ENCODE data around the gene CHD2.
A peak's percentile ranks its signal among the peaks of the same experiment; 100 is the strongest.

The CHD2 gene

DNA sequence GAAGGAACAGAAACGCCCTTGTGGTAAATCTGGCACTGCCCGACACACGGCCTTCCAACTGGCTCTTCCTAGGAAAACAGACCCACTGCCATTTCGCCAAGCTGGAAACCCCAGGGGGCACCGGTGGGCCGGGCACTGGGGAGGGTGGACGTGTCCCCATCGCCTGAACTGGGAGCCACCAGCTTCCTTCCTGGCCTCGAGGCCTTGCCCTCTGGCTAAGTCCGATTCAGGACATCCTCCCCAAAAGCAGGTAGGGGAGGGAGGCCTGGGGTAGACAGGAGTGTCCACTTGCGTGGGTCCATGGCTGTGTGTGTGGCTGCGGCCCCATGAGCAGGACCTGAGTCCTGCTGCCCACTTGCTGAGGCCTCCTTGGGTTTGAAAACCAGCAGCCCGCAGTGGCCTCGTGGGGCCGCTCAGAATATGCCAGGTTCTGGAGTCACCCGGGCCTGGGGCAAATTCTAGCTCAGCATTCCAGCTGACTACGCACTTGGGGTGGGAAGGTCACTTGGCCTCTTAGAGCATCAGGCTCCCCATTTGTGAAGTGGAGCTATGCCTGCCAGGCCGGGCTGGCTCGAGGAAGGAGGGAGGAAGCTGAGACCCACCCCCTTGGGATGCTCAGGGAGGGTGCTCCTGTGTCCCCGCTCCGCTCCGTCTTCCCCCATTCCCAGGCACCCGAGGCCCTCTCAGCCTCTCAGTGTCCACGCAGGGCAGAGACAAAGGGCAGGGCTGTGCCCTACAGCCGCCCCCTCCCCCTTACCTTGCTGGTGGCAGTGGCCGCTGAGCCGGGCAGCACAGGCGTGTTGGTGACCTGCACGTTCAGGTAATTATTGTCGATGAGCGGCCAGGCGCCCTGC is 151.3 kb downstream of the CHD2 start:
- no peak overlapping the region for H3K4me2 ChIP-seq (ENCODE audit: low read length)
- 0 out of 2 replicates have a peak, but pooled peaks cover 2% of the 10 kb centered on the region for H3K27me3 ChIP-seq (ENCODE audit: insufficient read depth, low read length)

DNA sequence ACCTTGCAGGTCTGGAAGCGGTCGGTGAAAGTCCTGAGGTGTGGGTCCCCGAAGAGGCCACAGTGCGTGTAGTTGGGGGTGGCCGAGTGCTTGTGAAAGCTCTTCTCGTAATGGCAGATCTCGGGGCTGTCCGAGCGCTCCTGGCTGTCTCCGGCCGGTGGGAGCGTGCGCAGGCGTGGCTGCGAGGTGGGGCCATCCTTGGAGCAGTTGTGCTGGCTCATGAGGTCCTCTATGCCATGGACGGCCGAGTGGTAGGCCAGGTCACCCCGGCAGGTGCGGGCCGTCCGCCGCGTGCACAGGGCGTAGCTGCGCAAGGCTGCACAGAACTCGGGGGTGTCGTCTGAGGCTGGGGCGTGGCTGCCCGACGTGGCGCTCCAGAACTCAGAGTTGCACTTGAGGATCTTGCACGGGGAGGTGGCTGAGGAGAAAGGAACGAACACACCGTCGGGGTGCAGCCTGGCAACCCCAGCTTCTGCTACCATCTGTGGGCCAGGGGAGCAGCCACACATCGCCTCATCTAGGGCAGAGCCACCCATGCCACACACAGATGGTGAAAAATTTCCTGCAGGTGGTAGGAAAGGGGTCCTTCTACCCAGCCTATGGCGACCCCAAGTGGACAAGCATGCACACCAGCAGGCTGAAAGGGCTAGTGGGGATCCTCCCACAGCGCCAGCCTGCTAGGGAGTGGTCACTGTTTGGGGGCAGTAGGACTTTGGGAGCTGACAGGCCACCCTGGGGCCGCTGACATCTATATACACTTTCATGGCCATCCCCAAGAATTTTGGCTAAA is 152.2 kb downstream of the CHD2 start:
- Histone ChIP-seq H3K4me3 (ENCODE audit: low read depth, low read length, poor library complexity, severe bottlenecking) (no peak overlapping the region), H3F3A (ENCODE audit: insufficient read depth, low read length) (no peaks in the 10 kb centered on the region), H4K20me1 (ENCODE audit: insufficient read depth, low read length) (no peaks in the 10 kb centered on the region), H3K27me3 (ENCODE audit: insufficient read depth, low read length) (0 out of 2 replicates have a peak, but pooled peaks cover 5% of the 10 kb centered on the region), H3K4me2 (ENCODE audit: low read length) (no peak overlapping the region), H3K4me1 (ENCODE audit: insufficient read depth, low read length, severe bottlenecking) (no peaks in the 10 kb centered on the region), H3K27ac (ENCODE audit: low read depth, low read length, poor library complexity, severe bottlenecking) (no peak overlapping the region), H2AFZ (ENCODE audit: low read length) (no peak overlapping the region), H3K9me2 (ENCODE audit: low read depth, low read length) (no peaks in the 10 kb centered on the region), H3K79me2 (ENCODE audit: insufficient read depth, low read length) (no peaks in the 10 kb centered on the region), H3K9me3 (ENCODE audit: low read length) (no peaks in the 10 kb centered on the region), H3K9ac (ENCODE audit: low read length) (no peak overlapping the region), H3K36me3 (ENCODE audit: insufficient read depth, low read length) (no peaks in the 10 kb centered on the region)
- no peak for TF ChIP-seq EZH2 (IDR thresholded peaks at IDR 0.05; ENCODE audit: borderline replicate concordance, low read length)
- TF ChIP-seq, protein P1, sequence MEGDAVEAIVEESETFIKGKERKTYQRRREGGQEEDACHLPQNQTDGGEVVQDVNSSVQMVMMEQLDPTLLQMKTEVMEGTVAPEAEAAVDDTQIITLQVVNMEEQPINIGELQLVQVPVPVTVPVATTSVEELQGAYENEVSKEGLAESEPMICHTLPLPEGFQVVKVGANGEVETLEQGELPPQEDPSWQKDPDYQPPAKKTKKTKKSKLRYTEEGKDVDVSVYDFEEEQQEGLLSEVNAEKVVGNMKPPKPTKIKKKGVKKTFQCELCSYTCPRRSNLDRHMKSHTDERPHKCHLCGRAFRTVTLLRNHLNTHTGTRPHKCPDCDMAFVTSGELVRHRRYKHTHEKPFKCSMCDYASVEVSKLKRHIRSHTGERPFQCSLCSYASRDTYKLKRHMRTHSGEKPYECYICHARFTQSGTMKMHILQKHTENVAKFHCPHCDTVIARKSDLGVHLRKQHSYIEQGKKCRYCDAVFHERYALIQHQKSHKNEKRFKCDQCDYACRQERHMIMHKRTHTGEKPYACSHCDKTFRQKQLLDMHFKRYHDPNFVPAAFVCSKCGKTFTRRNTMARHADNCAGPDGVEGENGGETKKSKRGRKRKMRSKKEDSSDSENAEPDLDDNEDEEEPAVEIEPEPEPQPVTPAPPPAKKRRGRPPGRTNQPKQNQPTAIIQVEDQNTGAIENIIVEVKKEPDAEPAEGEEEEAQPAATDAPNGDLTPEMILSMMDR (IDR thresholded peaks at IDR 0.05; ENCODE audit: low read length) = peak; percentile 48

More for the DNA sequence above, 151.3 kb downstream of the CHD2 start:
- TF ChIP-seq, protein P1 (IDR thresholded peaks at IDR 0.05; ENCODE audit: low read length) = no peak
- TF ChIP-seq EZH2 (IDR thresholded peaks at IDR 0.05; ENCODE audit: borderline replicate concordance, low read length) = no peak
- Histone ChIP-seq H3K79me2 (ENCODE audit: insufficient read depth, low read length) (no peaks in the 10 kb centered on the region), H3K4me1 (ENCODE audit: insufficient read depth, low read length, severe bottlenecking) (no peaks in the 10 kb centered on the region), H3K9ac (ENCODE audit: low read length) (no peak overlapping the region), H3K4me3 (ENCODE audit: low read depth, low read length, poor library complexity, severe bottlenecking) (no peak overlapping the region), H4K20me1 (ENCODE audit: insufficient read depth, low read length) (no peaks in the 10 kb centered on the region), H3K27ac (ENCODE audit: low read depth, low read length, poor library complexity, severe bottlenecking) (no peak overlapping the region), H3K9me3 (ENCODE audit: low read length) (no peaks in the 10 kb centered on the region), H3K36me3 (ENCODE audit: insufficient read depth, low read length) (no peaks in the 10 kb centered on the region), H3K9me2 (ENCODE audit: low read depth, low read length) (no peaks in the 10 kb centered on the region), H3F3A (ENCODE audit: insufficient read depth, low read length) (no peaks in the 10 kb centered on the region), H2AFZ (ENCODE audit: low read length) (no peak overlapping the region)

DNA sequence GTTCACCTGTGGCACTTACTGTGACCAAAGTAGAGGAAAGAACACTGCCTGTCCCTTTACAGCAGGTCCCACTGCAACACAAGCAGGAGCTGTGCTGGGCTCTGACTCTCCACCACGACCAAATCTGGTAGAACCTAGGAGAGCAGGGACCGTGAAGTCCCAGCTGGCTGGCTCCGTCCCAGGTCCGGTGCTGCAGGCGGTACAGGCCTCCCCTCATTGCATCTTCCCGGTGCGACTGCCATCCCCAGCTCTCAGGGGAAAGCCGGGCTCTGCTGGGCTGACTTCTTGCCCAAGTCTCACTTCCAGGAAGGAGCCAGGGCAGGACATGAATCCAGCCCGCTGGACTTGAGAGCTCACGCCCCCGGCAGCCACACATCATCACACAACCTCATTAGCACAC is 155.1 kb downstream of the CHD2 start:
- no peak overlapping the region for H3K27ac ChIP-seq (ENCODE audit: low read depth, low read length, poor library complexity, severe bottlenecking)
- H3K9me2 ChIP-seq (ENCODE audit: low read depth, low read length) = no peaks in the 10 kb centered on the region
- H3K27me3 ChIP-seq (ENCODE audit: insufficient read depth, low read length) = 0 out of 2 replicates have a peak, but pooled peaks cover 5% of the 10 kb centered on the region
- H3K4me2 ChIP-seq (ENCODE audit: low read length) = no peak overlapping the region
- no peak overlapping the region for H3K9ac ChIP-seq (ENCODE audit: low read length)
- H3K4me3 ChIP-seq (ENCODE audit: low read depth, low read length, poor library complexity, severe bottlenecking) = no peak overlapping the region
- H4K20me1 ChIP-seq (ENCODE audit: insufficient read depth, low read length) = no peaks in the 10 kb centered on the region
- no peaks in the 10 kb centered on the region for H3K4me1 ChIP-seq (ENCODE audit: insufficient read depth, low read length, severe bottlenecking)
- H3K36me3 ChIP-seq (ENCODE audit: insufficient read depth, low read length) = no peaks in the 10 kb centered on the region
- no peaks in the 10 kb centered on the region for H3K9me3 ChIP-seq (ENCODE audit: low read length)
- TF ChIP-seq, protein P1 (IDR thresholded peaks at IDR 0.05; ENCODE audit: low read length) = no peak
- TF ChIP-seq EZH2 (IDR thresholded peaks at IDR 0.05; ENCODE audit: borderline replicate concordance, low read length) = no peak
- no peak overlapping the region for H2AFZ ChIP-seq (ENCODE audit: low read length)
- H3K79me2 ChIP-seq (ENCODE audit: insufficient read depth, low read length) = no peaks in the 10 kb centered on the region
- no peaks in the 10 kb centered on the region for H3F3A ChIP-seq (ENCODE audit: insufficient read depth, low read length)

Measured in OCI-LY1 (cell line).